GM12878 (cell line): ENCODE data around the gene OAS1. TPM values are rescaled to one million over a fixed set of nuclear protein-coding genes. Genes with fewer than 3 reads are reported as not detected.

ENCODE experiments used
- ATAC-seq: fragments of 200-7000 bp; cut with Tn5 transposase; 3 replicates; pipeline ENCODE4 v1.9.1; 2020; ENCODE audit warnings: mild to moderate bottlenecking, moderate library complexity
- BruUV-seq: library from RNA; stranded (reverse); fragments of 400-500 nt; replicated peaks from 2 replicates; lab custom pipeline; 2021; lab: Mats Ljungman, UMichigan
- CTCF ChIA-PET: fragments of 300-600 bp; sonication (Branson Sonifier 250); formaldehyde crosslinking; extraction: SDS; loops from one replicate; lab custom pipeline; 2021; ENCODE audit warnings: inconsistent platforms; lab: Yijun Ruan, JAX
- POLR2A ChIA-PET: fragments of 350-600 bp; formaldehyde crosslinking; extraction: SDS; loops from one replicate; lab custom pipeline; 2021; ENCODE audit warnings: inconsistent platforms; lab: Charles Lee
- RAD21 ChIA-PET: fragments of 300-600 bp; sonication (Branson Sonifier 250); formaldehyde crosslinking; loops from one replicate; lab custom pipeline; 2023; ENCODE audit warnings: antibody characterized with exemption; ENCODE audit not compliant: unreplicated experiment; lab: Charles Lee
- SMC1A ChIA-PET: fragments of 300-600 bp; sonication (Branson Sonifier 250); formaldehyde crosslinking; loops from one replicate; lab custom pipeline; 2023; ENCODE audit not compliant: unreplicated experiment, uncharacterized antibody; lab: Charles Lee
- DNase-seq: peaks from one replicate; pipeline ENCODE4 v3.0.0-alpha.2; 2011; ENCODE audit warnings: low read depth, low spot score
- FAIRE-seq: peaks from 3 replicates; lab custom pipeline; 2011; peaks lifted over from hg19 to GRCh38; lab: Jason Lieb, UNC
- H2AFZ ChIP-seq: 2 replicates; pipeline ENCODE4 v1.6.0; 2011; ENCODE audit warnings: low read depth, low read length, control low read depth; ENCODE audit not compliant: control insufficient read depth
- H3K27ac ChIP-seq: 2 replicates; pipeline ENCODE4 v1.5.1; 2011; ENCODE audit warnings: control low read depth; ENCODE audit not compliant: control insufficient read depth, insufficient read depth
- H3K27me3 ChIP-seq, 2 experiments: replicated peaks in 1 of 2; 2 replicates each; pipeline versions ENCODE4 v1.6.0 to v1.6.1; 2011; ENCODE audit warnings: low read length in 1 of 2; ENCODE audit not compliant: control insufficient read depth in 2 of 2, insufficient read depth in 2 of 2
- H3K36me3 ChIP-seq, 2 experiments: 2 replicates each; pipeline ENCODE4 v1.5.1; 2011; ENCODE audit warnings: low read length in 1 of 2; ENCODE audit not compliant: control insufficient read depth in 2 of 2, insufficient read depth in 2 of 2
- H3K4me1 ChIP-seq: 2 replicates; pipeline ENCODE4 v1.6.1; 2011; ENCODE audit warnings: mild to moderate bottlenecking, low read length, moderate library complexity, mixed read lengths; ENCODE audit not compliant: control insufficient read depth, insufficient read depth
- H3K4me2 ChIP-seq: 2 replicates; pipeline ENCODE4 v1.6.0; 2011; ENCODE audit warnings: control low read depth; ENCODE audit not compliant: control insufficient read depth, insufficient read depth
- H3K4me3 ChIP-seq: fragments of 200-600 bp; sonication (generic); 2 replicates; pipeline ENCODE4 v1.5.1; 2016
- H3K79me2 ChIP-seq: 2 replicates; pipeline ENCODE4 v1.6.0; 2011; ENCODE audit warnings: low read length; ENCODE audit not compliant: control insufficient read depth, insufficient read depth
- H3K9ac ChIP-seq: 2 replicates; pipeline ENCODE4 v1.8.0; 2011; ENCODE audit warnings: low read length, control low read depth, mixed read lengths; ENCODE audit not compliant: control insufficient read depth, insufficient read depth
- H3K9me3 ChIP-seq: replicated peaks from 3 replicates; pipeline ENCODE4 v1.5.1; 2011; ENCODE audit warnings: mild to moderate bottlenecking, low read length; ENCODE audit not compliant: control insufficient read depth, insufficient read depth
- H4K20me1 ChIP-seq: 2 replicates; pipeline ENCODE4 v1.6.0; 2011; ENCODE audit not compliant: control insufficient read depth, insufficient read depth
- CBX5 ChIP-seq: sonication (generic); IDR thresholded peaks from 2 replicates; pipeline ENCODE4 v1.6.1; 2016; ENCODE audit warnings: low read depth, moderate library complexity, mild to moderate bottlenecking, inconsistent platforms
- FOS ChIP-seq: IDR thresholded peaks from 3 replicates; pipeline ENCODE4 v1.6.1; 2011; ENCODE audit warnings: borderline replicate concordance; ENCODE audit not compliant: insufficient read length; ENCODE audit errors: extremely low read depth
- HDAC6 ChIP-seq: fragments of 200-600 bp; sonication (generic); IDR thresholded peaks from one replicate; pipeline ENCODE4 v1.8.0; 2017; ENCODE audit warnings: antibody characterized with exemption; ENCODE audit not compliant: unreplicated experiment
- LARP7 ChIP-seq: fragments of 450-650 bp; IDR thresholded peaks from 2 replicates; pipeline ENCODE4 v1.6.1; 2017; ENCODE audit warnings: mild to moderate bottlenecking
- TARDBP ChIP-seq: IDR thresholded peaks from 2 replicates; pipeline ENCODE4 v1.6.1; 2016; ENCODE audit warnings: borderline replicate concordance
- ZNF217 ChIP-seq: fragments of 450-650 bp; IDR thresholded peaks from 2 replicates; pipeline ENCODE4 v1.6.1; 2017; ENCODE audit warnings: antibody characterized with exemption, mild to moderate bottlenecking
- WGBS: methylation state at CpG from one replicate; pipeline ENCODE4 v1.1.6; 2016; ENCODE audit warnings: low lambda C conversion rate; ENCODE audit not compliant: insufficient replicate concordance, insufficient coverage; ENCODE audit errors: missing lambda C conversion rate; 5-methylcytosine and 5-hydroxymethylcytosine counted together
- in situ Hi-C: fragments of 300-500 bp; cut with MboI; formaldehyde crosslinking; loops from 9 replicates; pipeline ENCODE4 v1.14.3; 2018; ENCODE audit warnings: mixed read lengths
- intact Hi-C: fragments of 100-400 bp; cut with micrococcal nuclease; formaldehyde crosslinking; loops from one replicate; pipeline ENCODE4 v1.14.2; 2022; ENCODE audit not compliant: unreplicated experiment
- polyA plus RNA-seq, 11 experiments: library from polyadenylated mRNA; depleted of rRNA in 4 of 11; unstranded in 6 of 11; stranded (reverse) in 5 of 11; fragments of >200 nt; fragmentation: Nextera tagmentation in 4 of 11; fragmentation: Illumina TruSeq in 1 of 11; extraction: Ambion mirVana in 4 of 11; extraction: Trizol in 1 of 11; gene quantifications; 1 replicate in 1 of 11; 2 replicates in 10 of 11; pipeline versions ENCODE4 v1.2.1 to v1.2.3, GENCODE V29; 2011 to 2016; ENCODE audit warnings: inconsistent platforms in 2 of 11, missing spikeins in 2 of 11, low read depth in 1 of 11
- total RNA-seq, 4 experiments: library from RNA; depleted of rRNA in 3 of 4; stranded (reverse); fragments of >200 nt in 3 of 4; fragmentation: Illumina TruSeq in 1 of 4; extraction: Trizol in 1 of 4; gene quantifications; 2 replicates each; pipeline versions ENCODE4 v1.2.1 to v1.2.3, GENCODE V29; 2013 to 2021
- TF ChIP-seq, protein P1 (sequence below): fragments of 450-650 bp; formaldehyde crosslinking; IDR thresholded peaks from 2 replicates; pipeline ENCODE4 v1.4.0; 2020; ENCODE audit warnings: mild to moderate bottlenecking, moderate library complexity

OAS1 gene
- total and polyA plus RNA-seq, 10 of the 15 experiments (the other 5 are each of a cell fraction or from before 2014, with no cell fraction given), result 44.7 to 287 (median 64.3) TPM

GRCh38 chr12:112859291-112859690 lies 47.5 kb upstream of the OAS1 start:
- H2AFZ ChIP-seq, result no peak overlapping the region
- 0% methylated on average over 3 of the region's 3 CpGs for WGBS
- DNase-seq, result no peak
- ChIA-PET POLR2A (no interaction called here), CTCF (no interaction called here), SMC1A (no interaction called here), RAD21 (no interaction called here)
- no peaks in the 10 kb centered on the region for H3K4me1 ChIP-seq
- H3K27me3 ChIP-seq, result peaks cover 3% of the 10 kb centered on the region in 2 experiments; a peak in 1 of 4 replicates
- BruUV-seq, result no TSS peak
- no peaks in the 10 kb centered on the region for H3K9me3 ChIP-seq
- FAIRE-seq, result no peak
- no peaks in the 10 kb centered on the region for H3K36me3 ChIP-seq
- no peak overlapping the region for H3K27ac ChIP-seq
- no peak overlapping the region for H3K4me2 ChIP-seq
- no peaks in the 10 kb centered on the region for H3K79me2 ChIP-seq
- no peak for TF ChIP-seq FOS
- TF ChIP-seq ZNF217, result no peak
- TF ChIP-seq CBX5, result no peak
- TF ChIP-seq TARDBP, result no peak
- TF ChIP-seq, protein P1, sequence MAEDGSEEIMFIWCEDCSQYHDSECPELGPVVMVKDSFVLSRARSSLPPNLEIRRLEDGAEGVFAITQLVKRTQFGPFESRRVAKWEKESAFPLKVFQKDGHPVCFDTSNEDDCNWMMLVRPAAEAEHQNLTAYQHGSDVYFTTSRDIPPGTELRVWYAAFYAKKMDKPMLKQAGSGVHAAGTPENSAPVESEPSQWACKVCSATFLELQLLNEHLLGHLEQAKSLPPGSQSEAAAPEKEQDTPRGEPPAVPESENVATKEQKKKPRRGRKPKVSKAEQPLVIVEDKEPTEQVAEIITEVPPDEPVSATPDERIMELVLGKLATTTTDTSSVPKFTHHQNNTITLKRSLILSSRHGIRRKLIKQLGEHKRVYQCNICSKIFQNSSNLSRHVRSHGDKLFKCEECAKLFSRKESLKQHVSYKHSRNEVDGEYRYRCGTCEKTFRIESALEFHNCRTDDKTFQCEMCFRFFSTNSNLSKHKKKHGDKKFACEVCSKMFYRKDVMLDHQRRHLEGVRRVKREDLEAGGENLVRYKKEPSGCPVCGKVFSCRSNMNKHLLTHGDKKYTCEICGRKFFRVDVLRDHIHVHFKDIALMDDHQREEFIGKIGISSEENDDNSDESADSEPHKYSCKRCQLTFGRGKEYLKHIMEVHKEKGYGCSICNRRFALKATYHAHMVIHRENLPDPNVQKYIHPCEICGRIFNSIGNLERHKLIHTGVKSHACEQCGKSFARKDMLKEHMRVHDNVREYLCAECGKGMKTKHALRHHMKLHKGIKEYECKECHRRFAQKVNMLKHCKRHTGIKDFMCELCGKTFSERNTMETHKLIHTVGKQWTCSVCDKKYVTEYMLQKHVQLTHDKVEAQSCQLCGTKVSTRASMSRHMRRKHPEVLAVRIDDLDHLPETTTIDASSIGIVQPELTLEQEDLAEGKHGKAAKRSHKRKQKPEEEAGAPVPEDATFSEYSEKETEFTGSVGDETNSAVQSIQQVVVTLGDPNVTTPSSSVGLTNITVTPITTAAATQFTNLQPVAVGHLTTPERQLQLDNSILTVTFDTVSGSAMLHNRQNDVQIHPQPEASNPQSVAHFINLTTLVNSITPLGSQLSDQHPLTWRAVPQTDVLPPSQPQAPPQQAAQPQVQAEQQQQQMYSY (CRISPR knock-in tag), result no peak
- no peak for TF ChIP-seq LARP7
- TF ChIP-seq HDAC6, result no peak
- in situ Hi-C loops, result no loop called here
- no peaks in the 10 kb centered on the region for H4K20me1 ChIP-seq
- intact Hi-C loops, result no loop called here
- no peak overlapping the region for H3K4me3 ChIP-seq
- no peak overlapping the region for H3K9ac ChIP-seq
- no peak for ATAC-seq
